Measurements from ENCODE around the gene KHDRBS1. TPM values are rescaled to one million over a fixed set of nuclear protein-coding genes. Genes with fewer than 3 reads are reported as not detected.

KHDRBS1 gene
- polyA plus RNA-seq, 1 of the 3 experiments (the other 2 are of a cell fraction) = 52.8 TPM

DNA sequence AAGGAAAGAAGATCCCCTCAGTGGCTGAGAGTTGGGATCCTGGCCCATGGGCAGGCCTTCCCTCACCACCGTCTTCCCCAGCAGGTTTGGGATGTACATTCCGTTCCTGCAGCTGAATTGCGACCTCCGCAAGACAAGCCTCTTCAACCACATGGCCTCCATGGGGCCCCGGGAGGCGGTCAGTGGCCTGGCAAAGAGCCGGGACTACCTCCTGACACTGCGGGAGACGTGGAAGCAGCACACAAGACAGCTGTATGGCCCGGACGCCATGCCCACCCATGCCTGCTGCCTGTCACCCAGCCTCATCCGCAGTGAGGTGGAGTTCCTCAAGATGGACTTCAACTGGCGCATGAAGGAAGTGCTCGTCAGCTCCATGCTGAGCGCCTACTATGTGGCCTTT lies 77.9 kb downstream of the KHDRBS1 start:
- H3K36me3 ChIP-seq (replicated peaks in 1 of 2; ENCODE audit: control insufficient read depth in 1 of 2, insufficient read depth in 2 of 2, low read length in 1 of 2) = peaks cover 32 to 35% of the 10 kb centered on the region in 2 experiments
- H3K4me3 ChIP-seq (ENCODE audit: low read depth in 2 of 2, low read length in 1 of 2) = no peak overlapping the region
- DNase-seq = no peak
- H3F3A ChIP-seq (replicated peaks; ENCODE audit: insufficient read depth) = no peaks in the 10 kb centered on the region
- POLR2A ChIA-PET = interaction anchor here (2.5 kb wide), 1 partner anchor 19 kb away, joined by 7 read pairs; the partner anchor contains the start of gene TMEM39B
- H3K9me3 ChIP-seq = no peaks in the 10 kb centered on the region
- H3K9me2 ChIP-seq = no peaks in the 10 kb centered on the region
- H3K27me3 ChIP-seq (ENCODE audit: insufficient read depth) = no peaks in the 10 kb centered on the region
- no peaks in the 10 kb centered on the region for H3K4me1 ChIP-seq (ENCODE audit: control insufficient read depth in 1 of 2, insufficient read depth in 2 of 2, low read depth in 1 of 2, low read length in 1 of 2)
- CTCF ChIA-PET = interaction anchor here (0.6 to 1.2 kb wide), 3 partner anchors 17 to 1365 kb away, joined by 3 to 4 read pairs (median 4); no protein-coding TSS in a partner anchor
- H2AFZ ChIP-seq (ENCODE audit: low read depth) = no peak overlapping the region
- peaks cover 3% of the 10 kb centered on the region; the same call in 1 of the 2 replicates for H3K79me2 ChIP-seq (ENCODE audit: insufficient read depth)
- no peak overlapping the region for H3K27ac ChIP-seq (ENCODE audit: low read depth in 2 of 2, low read length in 1 of 2)
- no peaks in the 10 kb centered on the region for H4K20me1 ChIP-seq (ENCODE audit: insufficient read depth)
- TF ChIP-seq, protein P1, sequence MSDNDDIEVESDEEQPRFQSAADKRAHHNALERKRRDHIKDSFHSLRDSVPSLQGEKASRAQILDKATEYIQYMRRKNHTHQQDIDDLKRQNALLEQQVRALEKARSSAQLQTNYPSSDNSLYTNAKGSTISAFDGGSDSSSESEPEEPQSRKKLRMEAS (IDR thresholded peaks at IDR 0.05; ENCODE audit: low read depth) = no peak
- no peak for TF ChIP-seq CHD2 (IDR thresholded peaks at IDR 0.05; ENCODE audit: low read length, partially characterized antibody)
- no peak for TF ChIP-seq RFX5 (IDR thresholded peaks at IDR 0.05; ENCODE audit: low read length)
- no peak for TF ChIP-seq ZBTB33 (IDR thresholded peaks at IDR 0.05; ENCODE audit: borderline replicate concordance, low read depth)
- no peak for TF ChIP-seq GABPA (IDR thresholded peaks at IDR 0.05; ENCODE audit: low read depth)
- no peak for TF ChIP-seq FOXJ3 (CRISPR knock-in tag; IDR thresholded peaks at IDR 0.05)
- TF ChIP-seq GATA2 (CRISPR knock-in tag; IDR thresholded peaks at IDR 0.05) = no peak
- no peak for TF ChIP-seq TAF1 (IDR thresholded peaks at IDR 0.05; ENCODE audit: borderline replicate concordance, low read depth, low read length)
- TF ChIP-seq NRF1 (IDR thresholded peaks at IDR 0.05; ENCODE audit: low read depth, low read length) = no peak
- TF ChIP-seq, protein P2, sequence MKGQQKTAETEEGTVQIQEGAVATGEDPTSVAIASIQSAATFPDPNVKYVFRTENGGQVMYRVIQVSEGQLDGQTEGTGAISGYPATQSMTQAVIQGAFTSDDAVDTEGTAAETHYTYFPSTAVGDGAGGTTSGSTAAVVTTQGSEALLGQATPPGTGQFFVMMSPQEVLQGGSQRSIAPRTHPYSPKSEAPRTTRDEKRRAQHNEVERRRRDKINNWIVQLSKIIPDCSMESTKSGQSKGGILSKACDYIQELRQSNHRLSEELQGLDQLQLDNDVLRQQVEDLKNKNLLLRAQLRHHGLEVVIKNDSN (IDR thresholded peaks at IDR 0.05; ENCODE audit: borderline replicate concordance, low read depth) = no peak
- no peak for TF ChIP-seq TEAD4 (IDR thresholded peaks at IDR 0.05; ENCODE audit: borderline replicate concordance, insufficient read depth)
- TF ChIP-seq JUND (IDR thresholded peaks at IDR 0.05) = no peak
- TF ChIP-seq CTCF (IDR thresholded peaks at IDR 0.05) = no peak
- TF ChIP-seq POLR2AphosphoS5 (IDR thresholded peaks at IDR 0.05; ENCODE audit: low read depth, low read length) = no peak
- TF ChIP-seq RCOR1 (IDR thresholded peaks at IDR 0.05; ENCODE audit: low read length) = no peak
- no peak for TF ChIP-seq NFIC (IDR thresholded peaks at IDR 0.05; ENCODE audit: borderline replicate concordance)
- no peak overlapping the region for H3K4me2 ChIP-seq
- no peak overlapping the region for H3K9ac ChIP-seq
- 95% methylated on average over 8 of the region's 15 CpGs for WGBS (ENCODE audit: low lambda C conversion rate)

Small RNAs within 50 kb of the gene (small RNA-seq; reads per million reads assigned to genes)
- gene MIR5585 = 0 to 0.39 (median 0) reads per million in 7 experiments
- gene RF00017 = 0 reads per million in 7 experiments

Other genes with a start within 250 kb of the KHDRBS1 start
- 10.6 and 13.0 TPM in 2 replicates for gene ADGRB2, start 249.5 kb upstream of the KHDRBS1 start, polyA plus RNA-seq (2012; rRNA removed)
- gene SPOCD1, start 197.8 kb upstream of the KHDRBS1 start, polyA plus RNA-seq (2012; rRNA removed) = 10.7 and 12.5 TPM in 2 replicates
- gene PTP4A2, start 75.5 kb upstream of the KHDRBS1 start, polyA plus RNA-seq (2012; rRNA removed) = 41.7 and 46.7 TPM in 2 replicates
- 24.4 and 25.1 TPM in 2 replicates for gene TMEM39B, start 59.1 kb downstream of the KHDRBS1 start, polyA plus RNA-seq (2012; rRNA removed)
- 13.1 and 18.4 TPM in 2 replicates for gene KPNA6, start 94.2 kb downstream of the KHDRBS1 start, polyA plus RNA-seq (2012; rRNA removed)
- gene TXLNA, start 165.8 kb downstream of the KHDRBS1 start, polyA plus RNA-seq (2012; rRNA removed) = 26.4 and 32.7 TPM in 2 replicates
- 18.8 and 26.3 TPM in 2 replicates for gene CCDC28B, start 186.7 kb downstream of the KHDRBS1 start, polyA plus RNA-seq (2012; rRNA removed)
- gene IQCC, start 191.8 kb downstream of the KHDRBS1 start, polyA plus RNA-seq (2012; rRNA removed) = 2.4 and 2.9 TPM in 2 replicates
- gene DCDC2B, start 195.2 kb downstream of the KHDRBS1 start, polyA plus RNA-seq (2012; rRNA removed) = not detected in 2 replicates
- 31.8 and 31.9 TPM in 2 replicates for gene TMEM234, start 208.5 kb downstream of the KHDRBS1 start, polyA plus RNA-seq (2012; rRNA removed)
- gene EIF3I, start 208.5 kb downstream of the KHDRBS1 start, polyA plus RNA-seq (2012; rRNA removed) = 463 and 479 TPM in 2 replicates
- gene FAM167B, start 233.4 kb downstream of the KHDRBS1 start, polyA plus RNA-seq (2012; rRNA removed) = 1.2 and 1.6 TPM in 2 replicates
- gene LCK, start 237.4 kb downstream of the KHDRBS1 start, polyA plus RNA-seq (2012; rRNA removed) = not detected in 2 replicates